Trophoblast cell (in vitro differentiated cells and primary cell): ENCODE results near the gene C9orf152.
"Not testable (repeated sequence)": the region's sequence is repeated elsewhere in the genome, so short reads cannot be mapped to it uniquely, and the experiment has no call there.

Experiments used
- DNase-seq, 2 donors: peaks; one replicate each; pipeline ENCODE4 v3.0.0-alpha.2; 2016
- H2AFZ ChIP-seq: 2 replicates; pipeline ENCODE4 v1.6.1; 2013; ENCODE audit warnings: low read length, moderate library complexity, mild to moderate bottlenecking; ENCODE audit not compliant: insufficient read depth, poor library complexity
- H2AK5ac ChIP-seq: 2 replicates; pipeline ENCODE4 v1.6.1; 2013; ENCODE audit warnings: mild to moderate bottlenecking, low read length
- H2BK120ac ChIP-seq: 2 replicates; pipeline ENCODE4 v1.6.1; 2013; ENCODE audit warnings: low read length, mild to moderate bottlenecking, moderate library complexity; ENCODE audit not compliant: insufficient read depth, poor library complexity
- H2BK12ac ChIP-seq: 2 replicates; pipeline ENCODE4 v1.6.1; 2013; ENCODE audit warnings: mild to moderate bottlenecking, low read length, moderate library complexity
- H2BK5ac ChIP-seq: 2 replicates; pipeline ENCODE4 v1.6.1; 2013; ENCODE audit warnings: low read length, low read depth, moderate library complexity, mild to moderate bottlenecking; ENCODE audit not compliant: poor library complexity
- H3K14ac ChIP-seq: 2 replicates; pipeline ENCODE4 v1.6.1; 2013; ENCODE audit warnings: mild to moderate bottlenecking, low read length
- H3K18ac ChIP-seq: 2 replicates; pipeline ENCODE4 v1.6.1; 2013; ENCODE audit warnings: mild to moderate bottlenecking, low read length
- H3K23ac ChIP-seq: 2 replicates; pipeline ENCODE4 v1.6.1; 2013; ENCODE audit warnings: low read length
- H3K27ac ChIP-seq: 2 replicates; pipeline ENCODE4 v1.5.1; 2013; ENCODE audit warnings: low read depth, mild to moderate bottlenecking, inconsistent platforms, low read length, moderate library complexity
- H3K27me3 ChIP-seq: 2 replicates; pipeline ENCODE4 v1.6.1; 2013; ENCODE audit warnings: inconsistent platforms, mild to moderate bottlenecking, low read length, moderate library complexity; ENCODE audit not compliant: insufficient read depth
- H3K36me3 ChIP-seq, 2 experiments: 1 replicate in 1 of 2; 2 replicates in 1 of 2; pipeline ENCODE4 v1.6.1; 2013; ENCODE audit warnings: low read length in 2 of 2, mild to moderate bottlenecking in 2 of 2, moderate library complexity in 1 of 2; ENCODE audit not compliant: insufficient read depth in 2 of 2, control insufficient read depth in 1 of 2
- H3K4ac ChIP-seq: 2 replicates; pipeline ENCODE4 v1.6.1; 2013; ENCODE audit warnings: low read depth, mild to moderate bottlenecking, low read length, moderate library complexity
- H3K4me1 ChIP-seq, 2 experiments: 1 replicate in 1 of 2; 2 replicates in 1 of 2; pipeline ENCODE4 v1.6.1; 2013; ENCODE audit warnings: low read length in 2 of 2, mild to moderate bottlenecking in 2 of 2, moderate library complexity in 1 of 2; ENCODE audit not compliant: insufficient read depth in 2 of 2, control insufficient read depth in 1 of 2
- H3K4me2 ChIP-seq: 2 replicates; pipeline ENCODE4 v1.6.1; 2013; ENCODE audit warnings: inconsistent platforms, mild to moderate bottlenecking, low read length, moderate library complexity
- H3K4me3 ChIP-seq: 2 replicates; pipeline ENCODE4 v1.5.1; 2013; ENCODE audit warnings: mild to moderate bottlenecking, low read depth, low read length, inconsistent platforms
- H3K79me1 ChIP-seq: one replicate; pipeline ENCODE4 v1.6.1; 2013; ENCODE audit warnings: low read length
- H3K79me2 ChIP-seq: 2 replicates; pipeline ENCODE4 v1.6.1; 2013; ENCODE audit warnings: low read length, mild to moderate bottlenecking; ENCODE audit not compliant: control insufficient read depth, insufficient read depth, poor library complexity
- H3K9ac ChIP-seq: 2 replicates; pipeline ENCODE4 v1.6.1; 2013; ENCODE audit warnings: mild to moderate bottlenecking, low read length
- H3K9me3 ChIP-seq: 2 replicates; pipeline ENCODE4 v1.6.1; 2013; ENCODE audit warnings: low read depth, mild to moderate bottlenecking, control low read depth, inconsistent platforms, low read length; ENCODE audit not compliant: insufficient read depth
- H4K12ac ChIP-seq: 2 replicates; pipeline ENCODE4 v1.6.1; 2013; ENCODE audit warnings: low read depth, mild to moderate bottlenecking, low read length, moderate library complexity
- H4K8ac ChIP-seq: 2 replicates; pipeline ENCODE4 v1.6.1; 2013; ENCODE audit warnings: low read depth, mild to moderate bottlenecking, low read length, moderate library complexity
- H4K91ac ChIP-seq: one replicate; pipeline ENCODE4 v1.6.1; 2013; ENCODE audit warnings: low read depth, mild to moderate bottlenecking, low read length, moderate library complexity
- WGBS: extraction: QIAGEN DNeasy Blood & Tissue Kit; methylation state at CpG from one replicate; pipeline ENCODE4 v1.1.7; 2013; ENCODE audit warnings: missing lambda C conversion rate; ENCODE audit not compliant: insufficient read length, insufficient coverage; ENCODE audit errors: extremely low coverage; 5-methylcytosine and 5-hydroxymethylcytosine counted together

C9orf152 gene

DNA sequence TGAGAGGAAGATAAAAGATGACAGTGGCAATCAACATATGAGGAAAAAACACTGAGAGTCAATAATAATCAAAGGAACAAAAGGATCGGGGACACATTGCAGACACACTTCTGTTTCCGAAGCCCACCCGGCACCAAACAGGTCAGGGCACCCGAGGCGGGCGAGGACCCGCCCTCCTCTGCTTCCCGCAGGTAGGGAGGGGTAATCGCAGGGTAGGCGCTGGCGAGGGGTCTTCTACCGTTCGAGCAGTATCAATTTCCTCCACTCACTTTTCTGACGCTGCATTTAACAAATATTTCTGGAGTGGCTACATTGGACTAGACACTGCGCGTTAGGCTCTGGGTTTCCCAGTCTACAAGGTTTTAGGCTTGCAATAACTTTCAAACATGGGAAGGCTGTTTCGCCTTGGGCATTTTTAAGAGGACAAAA, 47.1 kb upstream of the C9orf152 start:
- peak overlapping the region; percentile 75 for H3K9ac ChIP-seq
- H4K8ac ChIP-seq = no peak overlapping the region
- H3K14ac ChIP-seq = no peak overlapping the region
- H4K91ac ChIP-seq = no peak overlapping the region
- H3K4me2 ChIP-seq = peak overlapping the region; percentile 77
- no peak overlapping the region for H2BK12ac ChIP-seq
- peak overlapping the region; percentile 71 for H3K27ac ChIP-seq
- peak overlapping the region; percentile 35 for H3K4ac ChIP-seq
- H2BK5ac ChIP-seq = no peak overlapping the region
- H3K79me2 ChIP-seq = peaks cover 26% of the 10 kb centered on the region
- peaks cover 15% of the 10 kb centered on the region for H3K79me1 ChIP-seq
- WGBS = no CpG with 5 or more reads among the region's 17 CpGs
- H3K9me3 ChIP-seq = peaks cover 4% of the 10 kb centered on the region
- no peaks in the 10 kb centered on the region for H3K36me3 ChIP-seq
- H3K4me3 ChIP-seq = peak overlapping the region; percentile 91
- no peak overlapping the region for H2AK5ac ChIP-seq
- H3K18ac ChIP-seq = no peak overlapping the region
- H3K27me3 ChIP-seq = no peaks in the 10 kb centered on the region
- no peak overlapping the region for H3K23ac ChIP-seq
- H2BK120ac ChIP-seq = no peak overlapping the region
- H2AFZ ChIP-seq = peak overlapping the region; percentile 20
- H4K12ac ChIP-seq = no peak overlapping the region
- H3K4me1 ChIP-seq = peaks cover 7 to 12% of the 10 kb centered on the region in 2 experiments
- peak in 1 of 2 donors; percentile 75 for DNase-seq

- H3K36me3 ChIP-seq = peaks cover 4 to 5% of the 10 kb centered on the region in 2 experiments
- H3K27ac ChIP-seq = no peak overlapping the region
- H3K4me3 ChIP-seq = no peak overlapping the region
- no peak overlapping the region for H2BK12ac ChIP-seq
- no peak for DNase-seq
- H3K9me3 ChIP-seq = peaks cover 4% of the 10 kb centered on the region
- H4K12ac ChIP-seq = no peak overlapping the region
- H3K79me2 ChIP-seq = peaks cover 26% of the 10 kb centered on the region
- no peak overlapping the region for H2AK5ac ChIP-seq
- H3K27me3 ChIP-seq = no peaks in the 10 kb centered on the region
- peaks cover 7 to 12% of the 10 kb centered on the region in 2 experiments for H3K4me1 ChIP-seq
- H3K9ac ChIP-seq = no peak overlapping the region
- H3K4ac ChIP-seq = peak overlapping the region; percentile 90
- no peak overlapping the region for H2BK120ac ChIP-seq
- WGBS = no CpG with 5 or more reads among the region's 2 CpGs
- peaks cover 15% of the 10 kb centered on the region for H3K79me1 ChIP-seq
- no peak overlapping the region for H4K91ac ChIP-seq
- H2AFZ ChIP-seq = no peak overlapping the region
- no peak overlapping the region for H2BK5ac ChIP-seq
- H4K8ac ChIP-seq = no peak overlapping the region
- no peak overlapping the region for H3K18ac ChIP-seq
- no peak overlapping the region for H3K14ac ChIP-seq
- peak overlapping the region; percentile 77 for H3K4me2 ChIP-seq
- H3K23ac ChIP-seq = no peak overlapping the region
These were observed 46.5 kb upstream of the C9orf152 start for GRCh38 chr9:110254500-110254899.

DNA sequence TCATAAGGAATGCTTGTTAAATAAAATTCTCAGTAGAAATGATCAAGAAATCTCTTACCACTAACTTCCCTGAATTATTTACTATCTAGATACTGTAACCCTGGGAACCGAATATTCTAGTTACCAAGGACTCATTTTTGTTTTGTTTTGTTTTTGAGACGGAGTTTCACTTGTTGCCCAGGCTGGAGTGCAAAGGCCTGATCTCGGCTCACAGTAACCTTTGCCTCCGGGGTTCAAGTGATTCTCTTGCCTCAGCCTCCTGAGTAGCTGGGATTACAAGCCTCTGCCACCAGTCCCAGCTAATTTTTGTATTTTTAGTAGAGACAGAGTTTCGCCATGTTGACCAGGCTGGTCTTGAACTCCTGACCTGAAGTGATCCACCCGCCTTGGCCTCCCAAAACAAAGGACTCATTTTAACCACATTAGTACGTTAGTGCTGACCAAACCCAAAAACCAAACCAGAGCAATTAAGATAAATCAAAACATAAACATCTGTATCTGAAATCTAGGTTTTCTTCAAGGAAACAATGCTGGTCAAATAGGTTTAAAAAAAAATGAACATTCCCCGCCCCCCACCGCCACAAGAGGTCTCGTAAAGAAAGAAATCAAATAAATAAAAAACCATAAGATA, 44.7 kb upstream of the C9orf152 start:
- H4K91ac ChIP-seq = no peak overlapping the region
- H3K4me1 ChIP-seq = peaks cover 7 to 12% of the 10 kb centered on the region in 2 experiments
- H3K14ac ChIP-seq = no peak overlapping the region
- peak overlapping the region; percentile 59 for H3K4ac ChIP-seq
- H2AFZ ChIP-seq = no peak overlapping the region
- no peak overlapping the region for H3K27ac ChIP-seq
- no peak overlapping the region for H3K23ac ChIP-seq
- H3K79me1 ChIP-seq = peaks cover 15% of the 10 kb centered on the region
- no peak overlapping the region for H2BK120ac ChIP-seq
- peaks cover 26% of the 10 kb centered on the region for H3K79me2 ChIP-seq
- H3K18ac ChIP-seq = no peak overlapping the region
- H2BK5ac ChIP-seq = no peak overlapping the region
- H3K36me3 ChIP-seq = peaks cover 5 to 8% of the 10 kb centered on the region in 2 experiments
- no peaks in the 10 kb centered on the region for H3K27me3 ChIP-seq
- DNase-seq = peak; percentile 72 to 84
- WGBS = no CpG with 5 or more reads among the region's 10 CpGs
- no peak overlapping the region for H4K12ac ChIP-seq
- H3K9ac ChIP-seq = no peak overlapping the region
- no peak overlapping the region for H3K4me3 ChIP-seq
- no peak overlapping the region for H3K4me2 ChIP-seq
- no peak overlapping the region for H2AK5ac ChIP-seq
- H3K9me3 ChIP-seq = peaks cover 4% of the 10 kb centered on the region
- no peak overlapping the region for H2BK12ac ChIP-seq
- H4K8ac ChIP-seq = no peak overlapping the region

DNA sequence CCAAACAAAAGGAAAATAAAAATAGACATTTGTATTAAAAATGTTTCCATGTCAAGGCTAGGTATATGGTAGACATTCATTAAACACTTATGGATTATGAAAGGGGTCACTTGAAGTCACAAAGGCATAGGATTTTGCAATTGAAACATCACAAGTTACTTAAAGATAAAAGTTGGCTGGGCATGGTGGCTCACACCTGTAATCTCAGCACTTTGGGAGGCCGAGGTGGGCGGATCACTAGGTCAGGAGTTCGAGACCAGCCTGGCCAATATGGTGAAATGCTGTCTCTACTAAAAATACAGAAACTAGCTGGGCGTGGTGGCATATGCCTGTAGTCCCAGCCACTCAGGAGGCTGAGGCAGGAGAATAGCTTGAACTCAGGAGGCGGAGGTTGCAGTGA, 43.8 kb upstream of the C9orf152 start:
- H2BK5ac ChIP-seq, H2BK12ac ChIP-seq, H2AK5ac ChIP-seq, H4K12ac ChIP-seq, H3K9me3 ChIP-seq, H2AFZ ChIP-seq, H3K27me3 ChIP-seq, H4K8ac ChIP-seq, H3K14ac ChIP-seq, H3K23ac ChIP-seq, H3K4me1 ChIP-seq, H3K27ac ChIP-seq, H2BK120ac ChIP-seq, H3K4me2 ChIP-seq, H3K36me3 ChIP-seq, H3K4ac ChIP-seq, H3K9ac ChIP-seq, H3K4me3 ChIP-seq, H4K91ac ChIP-seq, H3K18ac ChIP-seq: not testable (repeated sequence)
- no CpG with 5 or more reads among the region's 5 CpGs for WGBS
- Histone ChIP-seq H3K79me1 (peaks cover 13% of the 10 kb centered on the region), H3K79me2 (peaks cover 25% of the 10 kb centered on the region)
- peak in 1 of 2 donors; percentile 47 for DNase-seq
